GM18508 (cell line): ENCODE results near the gene OR5T1.

Experiments used
- ATAC-seq: cut with Tn5 transposase; IDR thresholded peaks from one replicate; pipeline ENCODE4 v1.9.1; 2021; ENCODE audit warnings: moderate number of reproducible peaks; ENCODE audit not compliant: insufficient read depth, unreplicated experiment

The OR5T1 gene

GRCh38 chr11:56273854-56274253 lies at the start of gene OR5T1:
Gene OR5T1, plus strand, starts transcription at chr11:56274154. Its CDS starts 1,485 bp downstream, at chr11:56275639.
- no peak for ATAC-seq

GRCh38 chr11:56234155-56234554 lies 39.8 kb upstream of the OR5T1 start, which contains the start of gene OR5T2:
Gene OR5T2, minus strand, starts transcription at chr11:56234255. Its CDS starts 1,193 bp downstream, at chr11:56233062.
- no peak for ATAC-seq

GRCh38 chr11:56251954-56252353 lies 22.0 kb upstream of the OR5T1 start, which contains the start of gene OR5T3:
Gene OR5T3, plus strand, starts transcription at chr11:56252254. Its CDS starts 0 bp downstream, at chr11:56252254.
- ATAC-seq = no peak

GRCh38 chr11:56271092-56271491 lies 2.9 kb upstream of the OR5T1 start:
- ATAC-seq = no peak

- no peak for ATAC-seq
Measured at GRCh38 chr11:56292154-56292553, 18.2 kb downstream of the OR5T1 start, which contains the start of gene OR8H1. Gene OR8H1, minus strand, starts transcription at chr11:56292254. Its CDS starts 1,192 bp downstream, at chr11:56291062.

- no peak for ATAC-seq
Measured at GRCh38 chr11:56296898-56297297, 22.9 kb downstream of the OR5T1 start.

GRCh38 chr11:56307836-56308235 lies 33.9 kb downstream of the OR5T1 start:
- ATAC-seq = no peak

- ATAC-seq = no peak
Measured at GRCh38 chr11:56314844-56315243, 40.9 kb downstream of the OR5T1 start, which contains the start of gene OR8K3. Gene OR8K3, plus strand, starts transcription at chr11:56315144. Its CDS starts 3,163 bp downstream, at chr11:56318307.
